Mammary epithelial cell (primary cell): ENCODE measurements around the gene TGFA.

ENCODE experiments used
- EZH2 ChIP-seq: IDR thresholded peaks from 2 replicates; pipeline ENCODE4 v1.6.1; 2012; ENCODE audit warnings: low read length, inconsistent platforms, borderline replicate concordance
- TF ChIP-seq, protein P1 (sequence below), 2 donors: IDR thresholded peaks in 1 of 2; conservative IDR thresholded peaks in 1 of 2; 2 replicates each; pipeline ENCODE4 v1.5.1; 2011 to 2012; ENCODE audit warnings: inconsistent platforms in 2 of 2, low read length in 2 of 2, mild to moderate bottlenecking in 2 of 2, control low read depth in 1 of 2, low read depth in 1 of 2; ENCODE audit not compliant: insufficient read depth in 1 of 2; ENCODE audit errors: extremely low read depth in 1 of 2

DNA sequence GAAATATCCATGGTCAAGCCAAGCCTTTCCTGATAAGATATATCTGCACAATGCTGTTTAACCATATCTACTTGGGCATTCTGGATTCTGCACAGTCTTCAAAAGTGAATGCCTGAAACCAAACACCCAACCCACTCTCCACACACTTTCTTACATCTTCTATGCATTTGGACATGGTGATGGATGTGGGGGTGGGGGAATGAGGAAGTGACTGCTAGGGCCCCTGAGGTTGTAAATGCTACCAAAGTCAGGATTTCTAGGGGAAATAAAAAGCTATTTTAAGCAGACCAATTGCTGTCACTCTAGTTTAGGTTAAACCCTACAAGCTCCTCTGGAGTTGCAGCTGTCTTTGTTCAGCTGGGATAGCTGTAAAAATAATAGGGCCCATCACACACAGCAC is 26.7 kb upstream of the TGFA start:
- TF ChIP-seq, protein P1, sequence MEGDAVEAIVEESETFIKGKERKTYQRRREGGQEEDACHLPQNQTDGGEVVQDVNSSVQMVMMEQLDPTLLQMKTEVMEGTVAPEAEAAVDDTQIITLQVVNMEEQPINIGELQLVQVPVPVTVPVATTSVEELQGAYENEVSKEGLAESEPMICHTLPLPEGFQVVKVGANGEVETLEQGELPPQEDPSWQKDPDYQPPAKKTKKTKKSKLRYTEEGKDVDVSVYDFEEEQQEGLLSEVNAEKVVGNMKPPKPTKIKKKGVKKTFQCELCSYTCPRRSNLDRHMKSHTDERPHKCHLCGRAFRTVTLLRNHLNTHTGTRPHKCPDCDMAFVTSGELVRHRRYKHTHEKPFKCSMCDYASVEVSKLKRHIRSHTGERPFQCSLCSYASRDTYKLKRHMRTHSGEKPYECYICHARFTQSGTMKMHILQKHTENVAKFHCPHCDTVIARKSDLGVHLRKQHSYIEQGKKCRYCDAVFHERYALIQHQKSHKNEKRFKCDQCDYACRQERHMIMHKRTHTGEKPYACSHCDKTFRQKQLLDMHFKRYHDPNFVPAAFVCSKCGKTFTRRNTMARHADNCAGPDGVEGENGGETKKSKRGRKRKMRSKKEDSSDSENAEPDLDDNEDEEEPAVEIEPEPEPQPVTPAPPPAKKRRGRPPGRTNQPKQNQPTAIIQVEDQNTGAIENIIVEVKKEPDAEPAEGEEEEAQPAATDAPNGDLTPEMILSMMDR (conservative IDR thresholded peaks at IDR 0.05 in 1 of 2, IDR thresholded peaks at IDR 0.05 in 1 of 2; ENCODE audit: extremely low read depth in 1 of 2, insufficient read depth in 1 of 2, low read depth in 1 of 2, low read length in 2 of 2) = no peak
- TF ChIP-seq EZH2 = no peak
